Fibroblast of the aortic adventitia (primary cell): ENCODE data around the gene LYPD3. TPM values are rescaled to one million over a fixed set of nuclear protein-coding genes. Genes with fewer than 3 reads are reported as not detected.
A peak's percentile ranks its signal among the peaks of the same experiment; 100 is the strongest.
"Not testable (repeated sequence)": the region's sequence is repeated elsewhere in the genome, so short reads cannot be mapped to it uniquely, and the experiment has no call there.

Source experiments
- DNase-seq: peaks from one replicate; pipeline ENCODE4 v3.0.0-alpha.2; 2010; ENCODE audit warnings: low read depth
- H3K4me3 ChIP-seq: 2 replicates; pipeline ENCODE4 v1.5.1; 2011; ENCODE audit warnings: low read depth, mild to moderate bottlenecking, control low read depth, low read length, moderate library complexity
- total RNA-seq: library from RNA; depleted of rRNA; stranded (reverse); fragments of >200 nt; gene quantifications from 2 replicates; pipeline ENCODE4 v1.2.3, GENCODE V29; 2012; ENCODE audit warnings: low replicate concordance
- TF ChIP-seq, protein P1 (sequence below): IDR thresholded peaks from 2 replicates; pipeline ENCODE4 v1.5.1; 2011; ENCODE audit warnings: mild to moderate bottlenecking, low read length, control low read depth, inconsistent platforms; ENCODE audit not compliant: insufficient read depth

LYPD3 gene
- 0.36 TPM in 1 of 2 replicates, not detected in the other for total RNA-seq

DNA sequence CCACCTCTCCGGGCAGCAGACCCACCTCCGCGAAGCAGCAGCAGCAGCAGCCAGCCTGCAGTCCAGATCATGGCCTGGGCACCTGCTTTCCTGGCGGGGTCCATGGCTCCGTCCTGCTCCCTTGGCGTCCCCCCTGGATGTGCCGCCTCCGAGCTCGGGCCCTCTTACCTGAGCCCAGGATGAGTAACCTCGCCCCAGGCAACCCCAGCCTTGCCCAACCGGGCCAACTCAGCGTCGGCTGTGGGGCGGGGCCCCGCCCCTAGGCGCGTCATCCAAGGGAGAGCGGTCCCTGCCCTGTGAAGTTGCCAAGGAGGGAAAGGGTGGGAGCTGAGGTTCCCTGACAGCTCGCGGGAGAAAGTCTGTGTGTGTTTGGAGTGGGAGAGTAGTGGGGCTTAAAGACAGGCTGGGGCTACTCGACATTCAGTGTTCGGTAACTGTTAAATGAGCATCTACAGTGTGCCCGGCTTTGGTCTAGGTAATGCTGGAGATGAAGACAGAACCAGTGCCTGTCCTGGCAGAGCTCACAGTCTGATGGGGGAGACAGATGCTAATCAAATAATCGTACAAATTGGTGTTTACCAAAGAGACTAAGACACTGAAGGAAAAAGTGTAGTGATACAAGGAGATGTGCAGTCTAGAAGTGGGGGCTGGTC lies at the start of gene LYPD3:
Gene LYPD3, minus strand, starts transcription at position 141 of the 653 bp plus-strand sequence. Its CDS starts 37 bp downstream, at position 104.
- TF ChIP-seq, protein P1, sequence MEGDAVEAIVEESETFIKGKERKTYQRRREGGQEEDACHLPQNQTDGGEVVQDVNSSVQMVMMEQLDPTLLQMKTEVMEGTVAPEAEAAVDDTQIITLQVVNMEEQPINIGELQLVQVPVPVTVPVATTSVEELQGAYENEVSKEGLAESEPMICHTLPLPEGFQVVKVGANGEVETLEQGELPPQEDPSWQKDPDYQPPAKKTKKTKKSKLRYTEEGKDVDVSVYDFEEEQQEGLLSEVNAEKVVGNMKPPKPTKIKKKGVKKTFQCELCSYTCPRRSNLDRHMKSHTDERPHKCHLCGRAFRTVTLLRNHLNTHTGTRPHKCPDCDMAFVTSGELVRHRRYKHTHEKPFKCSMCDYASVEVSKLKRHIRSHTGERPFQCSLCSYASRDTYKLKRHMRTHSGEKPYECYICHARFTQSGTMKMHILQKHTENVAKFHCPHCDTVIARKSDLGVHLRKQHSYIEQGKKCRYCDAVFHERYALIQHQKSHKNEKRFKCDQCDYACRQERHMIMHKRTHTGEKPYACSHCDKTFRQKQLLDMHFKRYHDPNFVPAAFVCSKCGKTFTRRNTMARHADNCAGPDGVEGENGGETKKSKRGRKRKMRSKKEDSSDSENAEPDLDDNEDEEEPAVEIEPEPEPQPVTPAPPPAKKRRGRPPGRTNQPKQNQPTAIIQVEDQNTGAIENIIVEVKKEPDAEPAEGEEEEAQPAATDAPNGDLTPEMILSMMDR = no peak
- peak within 1 kb of the TSS; percentile 72 for H3K4me3 ChIP-seq
- DNase-seq = peak; percentile 35

DNA sequence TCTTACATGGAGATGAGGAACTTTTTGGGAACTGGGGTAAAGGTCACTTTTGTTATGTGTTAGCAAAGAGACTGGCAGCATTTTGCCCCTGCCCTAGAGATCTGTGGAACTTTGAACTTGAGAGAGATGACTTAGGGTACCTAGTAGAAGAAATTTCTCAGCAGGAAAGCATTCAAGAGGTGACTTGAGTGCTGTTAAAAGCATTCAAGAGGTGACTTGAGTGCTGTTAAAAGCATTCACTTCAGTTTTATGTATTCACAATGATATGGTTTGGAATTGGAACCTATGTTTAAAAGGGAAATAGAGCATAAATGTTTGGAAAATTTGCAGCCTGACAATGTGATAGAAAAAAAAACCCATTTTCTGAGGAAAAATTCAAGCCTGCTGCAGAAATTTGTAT lies 47.0 kb upstream of the LYPD3 start:
- not testable (repeated sequence) for DNase-seq

DNA sequence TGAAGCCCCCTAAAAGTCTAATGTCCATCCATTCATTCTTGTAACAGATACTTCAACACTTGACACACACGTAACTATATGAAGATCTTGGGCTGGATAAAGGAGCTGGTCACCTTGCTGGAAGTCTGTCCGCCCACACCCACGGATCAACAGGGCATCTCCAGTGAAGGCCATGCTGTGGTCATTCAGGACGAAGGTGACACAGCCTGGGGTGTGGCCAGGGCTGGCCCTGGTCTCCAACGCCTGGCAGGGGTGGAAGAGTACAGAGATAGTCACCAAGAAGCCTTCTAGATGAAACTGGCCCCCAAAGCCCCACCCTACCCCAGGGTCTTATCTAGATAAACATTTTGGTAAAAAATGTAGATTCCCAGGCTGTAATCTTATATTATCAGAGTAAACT lies 45.9 kb upstream of the LYPD3 start:
- DNase-seq = no peak
- TF ChIP-seq, protein P1 = no peak
- no peak overlapping the region for H3K4me3 ChIP-seq

More for the DNA sequence above, 47.0 kb upstream of the LYPD3 start:
- H3K4me3 ChIP-seq = not testable (repeated sequence)

DNA sequence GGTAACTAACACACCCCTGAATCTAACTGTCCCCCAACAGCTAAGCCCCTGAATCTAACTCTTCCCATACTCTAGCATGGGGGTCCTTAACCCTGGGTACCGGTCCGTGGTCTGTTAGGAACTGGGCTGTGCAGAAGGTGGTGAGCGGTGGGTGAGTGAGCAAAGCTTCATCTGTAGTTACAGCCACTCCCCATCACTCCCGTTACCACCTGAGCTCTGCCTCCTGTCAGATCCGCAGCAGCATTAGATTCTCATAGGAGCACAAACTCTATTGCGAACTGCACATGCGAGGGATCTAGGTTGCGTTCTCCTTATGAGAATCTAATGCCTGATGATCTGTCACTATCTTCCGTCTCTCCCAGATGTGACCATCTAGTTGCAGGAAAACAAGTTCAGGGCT lies 45.3 kb upstream of the LYPD3 start:
- TF ChIP-seq, protein P1 = no peak
- no peak for DNase-seq
- no peak overlapping the region for H3K4me3 ChIP-seq

DNA sequence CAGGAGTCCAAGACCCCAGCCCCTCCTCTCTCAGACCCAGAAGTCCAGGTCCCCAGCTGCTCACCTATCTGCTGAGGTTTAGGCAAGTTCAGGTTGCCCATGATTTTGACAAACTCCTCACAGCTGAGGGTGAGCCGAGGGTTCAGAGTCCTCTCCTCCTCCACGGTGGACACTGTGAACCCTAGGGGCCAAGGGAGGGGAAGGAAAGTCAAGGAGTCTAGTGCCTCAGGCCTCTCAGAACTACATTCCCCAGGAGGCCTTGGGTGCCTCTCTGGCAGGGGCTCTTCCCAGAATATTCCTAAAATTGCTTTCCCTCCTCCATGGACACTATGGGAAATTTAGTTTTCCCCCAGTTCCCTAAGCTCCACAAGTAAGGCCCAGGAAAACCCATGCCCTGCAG lies 42.5 kb upstream of the LYPD3 start:
- DNase-seq = no peak
- H3K4me3 ChIP-seq = no peak overlapping the region
- TF ChIP-seq, protein P1 = no peak

DNA sequence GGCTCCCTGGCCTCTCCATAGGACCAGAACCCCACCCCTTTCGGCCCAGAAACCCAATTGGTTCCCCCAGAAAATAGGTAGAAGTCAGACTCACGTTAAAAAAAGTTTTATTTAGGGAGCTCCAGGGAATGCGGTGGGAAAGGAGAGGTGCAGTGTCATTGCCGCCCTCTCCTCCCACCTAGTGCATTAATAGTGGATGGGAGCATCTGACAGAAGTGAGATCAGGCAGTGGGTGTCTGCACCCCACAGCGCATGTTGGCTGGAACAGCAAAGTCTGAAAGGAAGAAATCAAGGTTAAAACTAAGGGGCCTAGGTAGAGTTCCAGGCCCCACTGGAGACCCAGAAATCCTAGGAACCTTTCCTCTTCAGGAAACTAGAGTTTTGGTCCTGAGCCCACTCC lies 41.2 kb upstream of the LYPD3 start:
- no peak overlapping the region for H3K4me3 ChIP-seq
- DNase-seq = no peak
- TF ChIP-seq, protein P1 = no peak

DNA sequence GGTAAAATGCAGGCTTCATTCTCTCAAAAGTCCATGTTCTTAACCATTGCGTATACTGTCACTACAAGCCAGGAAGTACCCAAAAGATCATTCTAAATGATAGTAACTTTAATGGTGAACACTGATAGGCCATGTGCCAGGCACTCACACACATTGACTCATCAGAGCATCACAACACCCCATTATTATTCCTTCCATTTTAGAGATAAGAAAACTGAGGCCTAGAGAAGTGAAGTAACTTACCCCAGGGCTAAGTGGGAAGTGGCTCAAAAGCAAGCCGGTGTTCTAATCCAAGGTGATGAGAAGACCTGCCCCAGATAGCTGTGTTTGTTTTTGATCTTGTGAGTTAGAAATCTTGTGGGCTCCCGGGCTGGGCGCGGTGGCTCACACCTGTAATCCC lies 40.5 kb upstream of the LYPD3 start:
- no peak for DNase-seq
- TF ChIP-seq, protein P1 = no peak
- H3K4me3 ChIP-seq = no peak overlapping the region
